NAMALWA (cell line): Measurements from ENCODE around the gene FRZB.

Experiments used
- DNase-seq: peaks from one replicate; pipeline ENCODE4 v3.0.0-alpha.2; 2015; ENCODE audit warnings: low spot score

Gene FRZB

GRCh38 chr2:182792441-182792840 lies 74.0 kb downstream of the FRZB start:
- DNase-seq = no peak

GRCh38 chr2:182784777-182785176 lies 81.7 kb downstream of the FRZB start:
- peak; percentile 64 for DNase-seq

- no peak for DNase-seq
Measured at GRCh38 chr2:182784058-182784706, 82.3 kb downstream of the FRZB start.
